Endothelial cell (in vitro differentiated cells): Measurements from ENCODE around the gene GALNT14. TPM values are rescaled to one million over a fixed set of nuclear protein-coding genes. Genes with fewer than 3 reads are reported as not detected.
A peak's percentile ranks its signal among the peaks of the same experiment; 100 is the strongest.

ENCODE experiments used
- DNase-seq: peaks from one replicate; pipeline ENCODE4 v3.0.0; 2021; ENCODE audit warnings: low spot score
- H3K27ac Mint-ChIP-seq: one replicate; pipeline ENCODE4 v1.8.0; 2021; ENCODE audit warnings: mixed read lengths, inconsistent platforms; ENCODE audit not compliant: unreplicated experiment
- H3K27me3 Mint-ChIP-seq: one replicate; pipeline ENCODE4 v1.8.0; 2021; ENCODE audit warnings: mild to moderate bottlenecking, moderate library complexity, mixed read lengths, inconsistent platforms; ENCODE audit not compliant: unreplicated experiment
- H3K36me3 Mint-ChIP-seq: one replicate; pipeline ENCODE4 v1.8.0; 2021; ENCODE audit warnings: mild to moderate bottlenecking, low read depth, mixed read lengths, inconsistent platforms; ENCODE audit not compliant: unreplicated experiment
- H3K4me1 Mint-ChIP-seq: one replicate; pipeline ENCODE4 v1.8.0; 2021; ENCODE audit warnings: mild to moderate bottlenecking, mixed read lengths, inconsistent platforms; ENCODE audit not compliant: unreplicated experiment
- H3K4me3 Mint-ChIP-seq: one replicate; pipeline ENCODE4 v1.8.0; 2021; ENCODE audit warnings: mild to moderate bottlenecking, mixed read lengths, inconsistent platforms; ENCODE audit not compliant: unreplicated experiment
- H3K9me3 Mint-ChIP-seq: one replicate; pipeline ENCODE4 v1.8.0; 2021; ENCODE audit warnings: mixed read lengths, inconsistent platforms; ENCODE audit not compliant: unreplicated experiment
- total RNA-seq: library from RNA; stranded (reverse); fragmentation: NEBNext Ultra II Directional; extraction: Animal tissue kit (Norgen Biotek cat#: 25700); gene quantifications from one replicate; pipeline ENCODE4 v1.2.1, GENCODE V29; 2021; ENCODE audit not compliant: unreplicated experiment
- TF ChIP-seq, protein P1 (sequence below): fragments of 200-600 bp; sonication (generic); IDR thresholded peaks from one replicate; pipeline ENCODE4 v1.5.0; 2021; ENCODE audit warnings: antibody characterized with exemption; ENCODE audit not compliant: unreplicated experiment

The GALNT14 gene
- total RNA-seq, 1 donor from 2014 or later, result 16.8 TPM

DNA sequence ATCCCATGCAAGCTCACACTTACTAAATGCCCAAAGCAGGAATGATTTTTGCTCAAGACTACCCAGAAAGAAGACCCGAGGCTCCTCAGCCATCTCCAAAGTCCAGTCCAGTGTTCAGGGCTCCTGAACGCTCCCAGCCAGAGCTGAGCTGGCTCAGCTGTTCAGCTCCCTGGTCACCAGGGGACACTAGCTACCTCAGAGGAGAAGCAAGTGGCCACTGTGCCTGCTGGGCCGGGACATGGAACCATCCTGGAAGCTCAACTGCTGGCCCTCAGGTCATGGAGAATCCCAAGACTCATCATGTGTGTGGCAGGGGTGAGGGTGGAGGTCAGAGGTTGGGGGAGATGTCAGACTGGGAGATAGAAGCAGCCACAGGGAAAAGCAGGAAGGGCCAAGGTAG lies 89.0 kb downstream of the GALNT14 start:
- Mint-ChIP-seq H3K4me3 (no peak overlapping the region), H3K4me1 (peaks cover 2% of the 10 kb centered on the region), H3K36me3 (no peaks in the 10 kb centered on the region), H3K27ac (no peak overlapping the region), H3K27me3 (no peaks in the 10 kb centered on the region), H3K9me3 (no peaks in the 10 kb centered on the region)
- no peak for DNase-seq
- TF ChIP-seq, protein P1, sequence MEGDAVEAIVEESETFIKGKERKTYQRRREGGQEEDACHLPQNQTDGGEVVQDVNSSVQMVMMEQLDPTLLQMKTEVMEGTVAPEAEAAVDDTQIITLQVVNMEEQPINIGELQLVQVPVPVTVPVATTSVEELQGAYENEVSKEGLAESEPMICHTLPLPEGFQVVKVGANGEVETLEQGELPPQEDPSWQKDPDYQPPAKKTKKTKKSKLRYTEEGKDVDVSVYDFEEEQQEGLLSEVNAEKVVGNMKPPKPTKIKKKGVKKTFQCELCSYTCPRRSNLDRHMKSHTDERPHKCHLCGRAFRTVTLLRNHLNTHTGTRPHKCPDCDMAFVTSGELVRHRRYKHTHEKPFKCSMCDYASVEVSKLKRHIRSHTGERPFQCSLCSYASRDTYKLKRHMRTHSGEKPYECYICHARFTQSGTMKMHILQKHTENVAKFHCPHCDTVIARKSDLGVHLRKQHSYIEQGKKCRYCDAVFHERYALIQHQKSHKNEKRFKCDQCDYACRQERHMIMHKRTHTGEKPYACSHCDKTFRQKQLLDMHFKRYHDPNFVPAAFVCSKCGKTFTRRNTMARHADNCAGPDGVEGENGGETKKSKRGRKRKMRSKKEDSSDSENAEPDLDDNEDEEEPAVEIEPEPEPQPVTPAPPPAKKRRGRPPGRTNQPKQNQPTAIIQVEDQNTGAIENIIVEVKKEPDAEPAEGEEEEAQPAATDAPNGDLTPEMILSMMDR, result no peak

DNA sequence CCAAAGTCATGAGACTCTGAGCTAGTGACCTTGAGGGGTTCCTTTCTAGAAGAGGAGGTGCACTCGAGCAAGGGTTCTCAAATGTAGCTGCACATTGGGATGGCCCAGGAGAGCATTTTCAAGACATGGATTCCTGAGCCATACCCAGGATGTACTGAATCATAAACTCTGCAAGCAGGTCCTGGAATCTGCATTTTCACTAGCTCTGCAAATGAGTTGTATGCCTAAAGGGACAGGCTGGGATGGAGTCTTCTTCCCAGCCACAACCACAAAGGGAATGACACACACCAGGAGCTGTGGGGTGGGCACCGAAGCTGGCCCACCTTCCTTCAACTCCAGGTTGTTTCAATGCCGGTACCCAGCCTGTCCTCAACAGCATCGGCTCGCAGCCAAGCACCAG lies 90.6 kb downstream of the GALNT14 start:
- Mint-ChIP-seq H3K27ac (no peak overlapping the region), H3K9me3 (no peaks in the 10 kb centered on the region), H3K4me1 (no peaks in the 10 kb centered on the region), H3K4me3 (no peak overlapping the region), H3K36me3 (no peaks in the 10 kb centered on the region), H3K27me3 (no peaks in the 10 kb centered on the region)
- TF ChIP-seq, protein P1, result no peak
- no peak for DNase-seq

DNA sequence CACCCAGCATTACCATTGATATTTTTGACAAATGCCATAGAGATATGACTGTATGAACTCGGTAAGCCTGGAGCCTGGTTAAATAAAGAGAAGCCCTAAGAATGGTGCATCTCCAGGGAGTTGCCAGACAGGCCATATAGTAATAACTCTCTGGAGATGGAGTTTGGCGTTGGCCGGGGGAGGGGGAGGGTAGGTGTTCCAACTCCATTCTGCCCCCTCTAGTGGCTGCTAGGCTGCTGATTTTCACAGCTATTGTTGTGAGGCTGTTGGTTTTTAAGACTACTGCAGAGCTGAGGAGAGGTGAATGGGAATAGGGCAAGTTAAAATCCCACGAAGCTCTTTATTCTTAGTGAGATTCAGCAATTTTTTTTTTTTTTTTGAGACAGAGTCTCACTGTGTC lies 99.9 kb downstream of the GALNT14 start:
- Mint-ChIP-seq H3K27me3 (peaks cover 3% of the 10 kb centered on the region), H3K27ac (no peak overlapping the region), H3K4me1 (peaks cover 3% of the 10 kb centered on the region), H3K36me3 (peaks cover 4% of the 10 kb centered on the region), H3K4me3 (no peak overlapping the region), H3K9me3 (peaks cover 8% of the 10 kb centered on the region)
- DNase-seq, result peak; percentile 45
- TF ChIP-seq, protein P1, result peak; percentile 21

DNA sequence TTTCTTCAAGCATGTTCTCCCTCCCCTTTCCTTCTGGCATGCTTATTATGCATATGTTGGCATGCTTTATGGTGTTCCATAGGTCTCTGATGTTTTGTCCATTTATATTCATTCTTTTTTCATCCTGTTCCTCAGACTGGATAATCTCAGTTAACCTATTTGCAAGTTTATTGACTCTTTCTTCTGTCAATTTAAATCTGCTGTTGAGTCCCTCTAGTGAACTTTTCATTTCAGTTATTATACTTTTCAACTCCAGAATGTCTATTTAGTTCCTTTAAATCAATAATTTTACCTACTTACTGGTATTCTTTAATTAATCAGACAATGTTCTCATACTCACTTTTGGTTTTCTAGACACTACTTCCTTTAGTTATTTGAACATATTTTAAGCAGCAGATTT lies 101.2 kb downstream of the GALNT14 start:
- no peak for DNase-seq
- Mint-ChIP-seq H3K36me3 (peaks cover 4% of the 10 kb centered on the region), H3K27ac (no peak overlapping the region), H3K27me3 (peaks cover 3% of the 10 kb centered on the region), H3K4me1 (peaks cover 3% of the 10 kb centered on the region), H3K4me3 (no peak overlapping the region), H3K9me3 (peaks cover 8% of the 10 kb centered on the region)
- TF ChIP-seq, protein P1, result no peak

DNA sequence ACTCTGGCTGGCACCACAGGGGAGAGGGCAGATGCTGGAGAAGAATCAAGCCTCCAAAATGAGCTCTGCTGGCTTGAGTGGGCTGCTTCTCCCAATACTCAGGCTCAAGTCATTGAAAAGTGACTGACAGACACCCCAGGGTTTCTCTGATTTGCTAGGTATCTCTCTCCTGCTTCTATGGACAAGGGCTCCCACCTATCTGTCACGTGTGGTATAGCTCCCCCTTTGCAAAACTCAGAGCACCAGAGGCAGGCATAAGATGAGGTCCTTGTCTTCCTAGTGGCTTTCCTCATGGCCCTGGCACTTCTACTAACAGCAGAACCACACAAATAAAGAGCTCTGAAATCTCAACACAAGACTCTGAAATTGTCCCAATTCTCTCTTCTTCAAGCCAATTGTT lies 105.2 kb downstream of the GALNT14 start:
- H3K27me3 Mint-ChIP-seq, result peaks cover 5% of the 10 kb centered on the region
- H3K36me3 Mint-ChIP-seq, result peaks cover 4% of the 10 kb centered on the region
- DNase-seq, result no peak
- TF ChIP-seq, protein P1, result no peak
- no peak overlapping the region for H3K4me3 Mint-ChIP-seq
- H3K27ac Mint-ChIP-seq, result no peak overlapping the region
- H3K4me1 Mint-ChIP-seq, result peaks cover 3% of the 10 kb centered on the region
- peaks cover 8% of the 10 kb centered on the region for H3K9me3 Mint-ChIP-seq
